Measurements from ENCODE around the gene LARP1. TPM values are rescaled to one million over a fixed set of nuclear protein-coding genes. Genes with fewer than 3 reads are reported as not detected.
A peak's percentile ranks its signal among the peaks of the same experiment; 100 is the strongest.
"Not testable (repeated sequence)": the region's sequence is repeated elsewhere in the genome, so short reads cannot be mapped to it uniquely, and the experiment has no call there.

LARP1 gene
- total RNA-seq, 2 donors from 2014 or later: 92.4 to 98.1 TPM

- Histone ChIP-seq H3K4me3 (peak overlapping the region; percentile 95), H3K4me1 (peaks cover 2 to 71% of the 10 kb centered on the region in 2 donors), H3K9me3 (no peaks in the 10 kb centered on the region), H3K36me3 (no peaks in the 10 kb centered on the region), H3K27me3 (no peaks in the 10 kb centered on the region), H3K27ac (peak overlapping the region; percentile 53 to 99)
- no peak for TF ChIP-seq CTCF (IDR thresholded peaks at IDR 0.05)
- DNase-seq (ENCODE audit: low spot score): no peak
These were observed 2.7 kb downstream of the LARP1 start for GRCh38 chr5:154757814-154758406.

DNA sequence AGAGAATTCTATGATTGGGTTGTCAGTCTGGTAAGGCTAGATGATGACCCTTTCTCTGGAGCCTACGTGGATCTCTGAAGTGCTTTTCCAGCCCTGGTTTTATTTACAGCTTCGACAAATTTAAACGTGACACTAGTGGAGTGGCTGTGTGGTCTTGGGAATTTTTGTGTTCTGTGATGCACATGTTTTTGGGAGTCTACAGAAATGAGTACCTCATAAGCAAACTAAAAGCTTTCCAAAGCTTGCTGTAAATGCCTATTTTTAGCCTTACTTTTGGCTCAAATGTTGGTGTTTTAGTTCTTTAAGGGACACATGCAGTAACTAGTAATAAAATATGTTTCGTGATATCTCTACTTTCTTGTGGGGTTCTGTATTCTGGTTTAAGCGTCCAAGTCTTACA, 3.3 kb downstream of the LARP1 start:
- peak overlapping the region; percentile 53 to 99 for H3K27ac ChIP-seq
- peaks cover 2 to 66% of the 10 kb centered on the region in 2 donors for H3K4me1 ChIP-seq
- no peak for DNase-seq (ENCODE audit: low spot score)
- TF ChIP-seq CTCF (IDR thresholded peaks at IDR 0.05): no peak
- H3K9me3 ChIP-seq: no peaks in the 10 kb centered on the region
- H3K27me3 ChIP-seq: no peaks in the 10 kb centered on the region
- no peaks in the 10 kb centered on the region for H3K36me3 ChIP-seq
- H3K4me3 ChIP-seq: peak overlapping the region in 1 of 2 donors; percentile 1

GRCh38 chr5:154758977-154759376, 3.8 kb downstream of the LARP1 start:
- H3K27me3 ChIP-seq: no peaks in the 10 kb centered on the region
- TF ChIP-seq CTCF (IDR thresholded peaks at IDR 0.05): no peak
- H3K4me1 ChIP-seq: peaks cover 2 to 61% of the 10 kb centered on the region in 2 donors
- no peaks in the 10 kb centered on the region for H3K9me3 ChIP-seq
- no peaks in the 10 kb centered on the region for H3K36me3 ChIP-seq
- H3K27ac ChIP-seq: peak overlapping the region in 1 of 2 donors; percentile 6
- H3K4me3 ChIP-seq: no peak overlapping the region
- no peak for DNase-seq (ENCODE audit: low spot score)

GRCh38 chr5:154759868-154760267, 4.7 kb downstream of the LARP1 start:
- peaks cover 2 to 56% of the 10 kb centered on the region in 2 donors for H3K4me1 ChIP-seq
- H3K9me3 ChIP-seq; H3K36me3 ChIP-seq; H3K27ac ChIP-seq; DNase-seq (ENCODE audit: low spot score); H3K27me3 ChIP-seq; H3K4me3 ChIP-seq: not testable (repeated sequence)

DNA sequence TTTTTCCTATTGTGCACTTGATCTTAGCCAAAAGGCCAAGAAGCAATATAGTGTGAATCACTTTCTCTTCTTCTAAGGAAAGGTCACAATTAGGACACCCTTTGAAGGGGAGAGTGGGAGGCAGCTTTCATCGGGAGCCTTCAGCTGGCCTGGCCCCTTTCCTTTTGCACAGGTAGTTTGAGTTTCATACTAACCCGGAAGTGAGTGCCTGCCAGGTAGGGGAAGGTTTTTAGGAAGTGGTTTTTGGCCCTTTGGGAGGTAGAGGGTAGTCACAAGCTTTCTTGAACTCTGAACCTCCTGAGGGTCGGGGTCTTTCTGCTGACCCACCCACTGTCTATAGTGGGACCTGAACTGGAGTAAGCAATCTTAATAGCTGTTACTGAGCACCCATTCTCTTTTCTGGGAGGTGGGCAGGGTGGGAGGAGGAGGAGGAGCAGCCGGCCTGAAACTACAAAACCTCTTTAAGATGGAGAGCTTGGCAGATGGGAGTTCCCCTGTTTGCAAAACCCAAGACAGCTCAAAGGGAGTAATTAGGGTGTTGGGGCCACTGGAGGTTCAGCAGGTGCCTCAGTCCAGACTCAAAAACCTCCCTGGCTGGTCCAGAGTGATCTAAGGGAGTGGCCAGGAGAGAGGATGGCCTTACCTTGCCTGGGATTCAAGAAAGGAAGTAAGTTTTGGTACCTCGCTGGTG, 6.0 kb downstream of the LARP1 start:
- H3K4me1 ChIP-seq: peaks cover 2 to 69% of the 10 kb centered on the region in 2 donors
- H3K36me3 ChIP-seq: no peaks in the 10 kb centered on the region
- H3K27ac ChIP-seq: peak overlapping the region in 1 of 2 donors; percentile 13
- TF ChIP-seq CTCF (IDR thresholded peaks at IDR 0.05): no peak
- no peaks in the 10 kb centered on the region for H3K27me3 ChIP-seq
- no peak for DNase-seq (ENCODE audit: low spot score)
- H3K9me3 ChIP-seq: no peaks in the 10 kb centered on the region
- H3K4me3 ChIP-seq: no peak overlapping the region

- H3K27ac ChIP-seq: peak overlapping the region in 1 of 2 donors; percentile 22
- H3K27me3 ChIP-seq: no peaks in the 10 kb centered on the region
- no peaks in the 10 kb centered on the region for H3K9me3 ChIP-seq
- no peaks in the 10 kb centered on the region for H3K36me3 ChIP-seq
- no peak for DNase-seq (ENCODE audit: low spot score)
- H3K4me1 ChIP-seq: peaks cover 2 to 80% of the 10 kb centered on the region in 2 donors
- no peak overlapping the region for H3K4me3 ChIP-seq
- no peak for TF ChIP-seq CTCF (IDR thresholded peaks at IDR 0.05)
These were observed 7.1 kb downstream of the LARP1 start for GRCh38 chr5:154762261-154762660.
